Measurements from ENCODE around the gene SKAP1.
A peak's percentile ranks its signal among the peaks of the same experiment; 100 is the strongest.

SKAP1 gene

GRCh38 chr17:48160177-48161081, 269.6 kb downstream of the SKAP1 start:
- no peak overlapping the region for H3K4me3 ChIP-seq (ENCODE audit: control insufficient read depth, low read depth, low read length)
- DNase-seq (ENCODE audit: low read depth), result no peak

GRCh38 chr17:48159232-48159631, 270.8 kb downstream of the SKAP1 start:
- no peak for DNase-seq (ENCODE audit: low read depth)
- TF ChIP-seq CTCF (IDR thresholded peaks at IDR 0.05; ENCODE audit: control insufficient read depth, insufficient read depth, low read depth, low read length, missing control alignments), result no peak
- no peak overlapping the region for H3K4me3 ChIP-seq (ENCODE audit: control insufficient read depth, low read depth, low read length)

More at GRCh38 chr17:48160177-48161081, 269.6 kb downstream of the SKAP1 start:
- TF ChIP-seq CTCF (IDR thresholded peaks at IDR 0.05; ENCODE audit: control insufficient read depth, insufficient read depth, low read depth, low read length, missing control alignments), result no peak

GRCh38 chr17:48155889-48156611, 274.0 kb downstream of the SKAP1 start:
- no peak for DNase-seq (ENCODE audit: low read depth)
- TF ChIP-seq CTCF (IDR thresholded peaks at IDR 0.05; ENCODE audit: control insufficient read depth, insufficient read depth, low read depth, low read length, missing control alignments), result no peak
- no peak overlapping the region for H3K4me3 ChIP-seq (ENCODE audit: control insufficient read depth, low read depth, low read length)

GRCh38 chr17:48153691-48154358, 276.2 kb downstream of the SKAP1 start:
- TF ChIP-seq CTCF (IDR thresholded peaks at IDR 0.05; ENCODE audit: control insufficient read depth, insufficient read depth, low read depth, low read length, missing control alignments), result peak; percentile 59
- DNase-seq (ENCODE audit: low read depth), result peak; percentile 14
- no peak overlapping the region for H3K4me3 ChIP-seq (ENCODE audit: control insufficient read depth, low read depth, low read length)

- TF ChIP-seq CTCF (IDR thresholded peaks at IDR 0.05; ENCODE audit: control insufficient read depth, insufficient read depth, low read depth, low read length, missing control alignments), result no peak
- no peak for DNase-seq (ENCODE audit: low read depth)
- H3K4me3 ChIP-seq (ENCODE audit: control insufficient read depth, low read depth, low read length), result no peak overlapping the region
Observed at GRCh38 chr17:48152289-48152688, 277.7 kb downstream of the SKAP1 start.

GRCh38 chr17:48151220-48151619, 278.8 kb downstream of the SKAP1 start:
- no peak for TF ChIP-seq CTCF (IDR thresholded peaks at IDR 0.05; ENCODE audit: control insufficient read depth, insufficient read depth, low read depth, low read length, missing control alignments)
- no peak for DNase-seq (ENCODE audit: low read depth)
- H3K4me3 ChIP-seq (ENCODE audit: control insufficient read depth, low read depth, low read length), result no peak overlapping the region

Measured in AG09309 (cell line).